GM12878 (cell line): ENCODE data around the gene PSTPIP2. TPM values are rescaled to one million over a fixed set of nuclear protein-coding genes. Genes with fewer than 3 reads are reported as not detected.
A peak's percentile ranks its signal among the peaks of the same experiment; 100 is the strongest.

Experiments
- ATAC-seq: fragments of 200-7000 bp; cut with Tn5 transposase; 3 replicates; pipeline ENCODE4 v1.9.1; 2020; ENCODE audit warnings: mild to moderate bottlenecking, moderate library complexity
- BruUV-seq: library from RNA; stranded (reverse); fragments of 400-500 nt; replicated peaks from 2 replicates; lab custom pipeline; 2021; lab: Mats Ljungman, UMichigan
- CTCF ChIA-PET: fragments of 300-600 bp; sonication (Branson Sonifier 250); formaldehyde crosslinking; extraction: SDS; loops from one replicate; lab custom pipeline; 2021; ENCODE audit warnings: inconsistent platforms; lab: Yijun Ruan, JAX
- POLR2A ChIA-PET: fragments of 350-600 bp; formaldehyde crosslinking; extraction: SDS; loops from one replicate; lab custom pipeline; 2021; ENCODE audit warnings: inconsistent platforms; lab: Charles Lee
- RAD21 ChIA-PET: fragments of 300-600 bp; sonication (Branson Sonifier 250); formaldehyde crosslinking; loops from one replicate; lab custom pipeline; 2023; ENCODE audit warnings: antibody characterized with exemption; ENCODE audit not compliant: unreplicated experiment; lab: Charles Lee
- SMC1A ChIA-PET: fragments of 300-600 bp; sonication (Branson Sonifier 250); formaldehyde crosslinking; loops from one replicate; lab custom pipeline; 2023; ENCODE audit not compliant: unreplicated experiment, uncharacterized antibody; lab: Charles Lee
- DNase-seq: peaks from one replicate; pipeline ENCODE4 v3.0.0-alpha.2; 2011; ENCODE audit warnings: low read depth, low spot score
- FAIRE-seq: peaks from 3 replicates; lab custom pipeline; 2011; peaks lifted over from hg19 to GRCh38; lab: Jason Lieb, UNC
- H2AFZ ChIP-seq: 2 replicates; pipeline ENCODE4 v1.6.0; 2011; ENCODE audit warnings: low read depth, low read length, control low read depth; ENCODE audit not compliant: control insufficient read depth
- H3K27ac ChIP-seq: 2 replicates; pipeline ENCODE4 v1.5.1; 2011; ENCODE audit warnings: control low read depth; ENCODE audit not compliant: control insufficient read depth, insufficient read depth
- H3K27me3 ChIP-seq, 2 experiments: replicated peaks in 1 of 2; 2 replicates each; pipeline versions ENCODE4 v1.6.0 to v1.6.1; 2011; ENCODE audit warnings: low read length in 1 of 2; ENCODE audit not compliant: control insufficient read depth in 2 of 2, insufficient read depth in 2 of 2
- H3K36me3 ChIP-seq, 2 experiments: 2 replicates each; pipeline ENCODE4 v1.5.1; 2011; ENCODE audit warnings: low read length in 1 of 2; ENCODE audit not compliant: control insufficient read depth in 2 of 2, insufficient read depth in 2 of 2
- H3K4me1 ChIP-seq: 2 replicates; pipeline ENCODE4 v1.6.1; 2011; ENCODE audit warnings: mild to moderate bottlenecking, low read length, moderate library complexity, mixed read lengths; ENCODE audit not compliant: control insufficient read depth, insufficient read depth
- H3K4me2 ChIP-seq: 2 replicates; pipeline ENCODE4 v1.6.0; 2011; ENCODE audit warnings: control low read depth; ENCODE audit not compliant: control insufficient read depth, insufficient read depth
- H3K4me3 ChIP-seq: fragments of 200-600 bp; sonication (generic); 2 replicates; pipeline ENCODE4 v1.5.1; 2016
- H3K79me2 ChIP-seq: 2 replicates; pipeline ENCODE4 v1.6.0; 2011; ENCODE audit warnings: low read length; ENCODE audit not compliant: control insufficient read depth, insufficient read depth
- H3K9ac ChIP-seq: 2 replicates; pipeline ENCODE4 v1.8.0; 2011; ENCODE audit warnings: low read length, control low read depth, mixed read lengths; ENCODE audit not compliant: control insufficient read depth, insufficient read depth
- H3K9me3 ChIP-seq: replicated peaks from 3 replicates; pipeline ENCODE4 v1.5.1; 2011; ENCODE audit warnings: mild to moderate bottlenecking, low read length; ENCODE audit not compliant: control insufficient read depth, insufficient read depth
- H4K20me1 ChIP-seq: 2 replicates; pipeline ENCODE4 v1.6.0; 2011; ENCODE audit not compliant: control insufficient read depth, insufficient read depth
- ATF7 ChIP-seq: fragments of 450-650 bp; IDR thresholded peaks from 2 replicates; pipeline ENCODE4 v1.6.1; 2016; ENCODE audit warnings: low read depth, mild to moderate bottlenecking
- EZH2 ChIP-seq: IDR thresholded peaks from 2 replicates; pipeline ENCODE4 v1.6.1; 2012; ENCODE audit warnings: low read depth, mild to moderate bottlenecking, control low read depth, inconsistent platforms, low read length, borderline replicate concordance; ENCODE audit not compliant: control insufficient read depth
- IRF4 ChIP-seq: IDR thresholded peaks from 2 replicates; pipeline ENCODE4 v1.6.1; 2011; ENCODE audit warnings: low read depth, low read length
- JUND ChIP-seq: IDR thresholded peaks from 2 replicates; pipeline ENCODE4 v1.6.1; 2012; ENCODE audit warnings: low read depth, mild to moderate bottlenecking, low read length, improper control_type of control experiment, moderate library complexity
- KDM1A ChIP-seq: fragments of 200-600 bp; sonication (generic); IDR thresholded peaks from 2 replicates; pipeline ENCODE4 v1.6.1; 2016; ENCODE audit warnings: borderline replicate concordance
- MYC ChIP-seq: IDR thresholded peaks from 2 replicates; pipeline ENCODE4 v1.6.1; 2011; ENCODE audit warnings: mild to moderate bottlenecking, low read length, moderate library complexity, inconsistent platforms; ENCODE audit not compliant: insufficient read depth, insufficient replicate concordance, insufficient read length, severe bottlenecking
- NFYA ChIP-seq: IDR thresholded peaks from 2 replicates; pipeline ENCODE4 v1.6.1; 2011; ENCODE audit warnings: low read depth, mild to moderate bottlenecking, low read length, improper control_type of control experiment, borderline replicate concordance
- NFYB ChIP-seq: IDR thresholded peaks from 2 replicates; pipeline ENCODE4 v1.6.1; 2011; ENCODE audit warnings: low read depth, mild to moderate bottlenecking, low read length, improper control_type of control experiment, moderate library complexity; ENCODE audit not compliant: insufficient read depth
- RFX5 ChIP-seq: IDR thresholded peaks from 2 replicates; pipeline ENCODE4 v1.6.1; 2011; ENCODE audit warnings: low read depth, low read length, improper control_type of control experiment
- STAT1 ChIP-seq: fragments of 450-650 bp; conservative IDR thresholded peaks from 2 replicates; pipeline ENCODE4 v1.6.1; 2014; ENCODE audit warnings: antibody characterized with exemption, mild to moderate bottlenecking
- WGBS: methylation state at CpG from one replicate; pipeline ENCODE4 v1.1.6; 2016; ENCODE audit warnings: low lambda C conversion rate; ENCODE audit not compliant: insufficient replicate concordance, insufficient coverage; ENCODE audit errors: missing lambda C conversion rate; 5-methylcytosine and 5-hydroxymethylcytosine counted together
- in situ Hi-C: fragments of 300-500 bp; cut with MboI; formaldehyde crosslinking; loops from 9 replicates; pipeline ENCODE4 v1.14.3; 2018; ENCODE audit warnings: mixed read lengths
- intact Hi-C: fragments of 100-400 bp; cut with micrococcal nuclease; formaldehyde crosslinking; loops from one replicate; pipeline ENCODE4 v1.14.2; 2022; ENCODE audit not compliant: unreplicated experiment
- polyA plus RNA-seq, 11 experiments: library from polyadenylated mRNA; depleted of rRNA in 4 of 11; unstranded in 6 of 11; stranded (reverse) in 5 of 11; fragments of >200 nt; fragmentation: Nextera tagmentation in 4 of 11; fragmentation: Illumina TruSeq in 1 of 11; extraction: Ambion mirVana in 4 of 11; extraction: Trizol in 1 of 11; gene quantifications; 1 replicate in 1 of 11; 2 replicates in 10 of 11; pipeline versions ENCODE4 v1.2.1 to v1.2.3, GENCODE V29; 2011 to 2016; ENCODE audit warnings: inconsistent platforms in 2 of 11, missing spikeins in 2 of 11, low read depth in 1 of 11
- total RNA-seq, 4 experiments: library from RNA; depleted of rRNA in 3 of 4; stranded (reverse); fragments of >200 nt in 3 of 4; fragmentation: Illumina TruSeq in 1 of 4; extraction: Trizol in 1 of 4; gene quantifications; 2 replicates each; pipeline versions ENCODE4 v1.2.1 to v1.2.3, GENCODE V29; 2013 to 2021
- TF ChIP-seq, protein P1 (sequence below): IDR thresholded peaks from 2 replicates; pipeline ENCODE4 v1.6.1; 2011; ENCODE audit warnings: mild to moderate bottlenecking, low read depth, low read length, moderate library complexity; ENCODE audit not compliant: insufficient replicate concordance
- TF ChIP-seq, protein P2 (sequence below): IDR thresholded peaks from 2 replicates; pipeline ENCODE4 v1.6.1; 2011; ENCODE audit warnings: low read depth, low read length, improper control_type of control experiment, borderline replicate concordance
- TF ChIP-seq, protein P3 (sequence below): fragments of 450-650 bp; conservative IDR thresholded peaks from 2 replicates; pipeline ENCODE4 v1.6.1; 2017; ENCODE audit warnings: mild to moderate bottlenecking, moderate library complexity
- TF ChIP-seq, protein P4 (sequence below): IDR thresholded peaks from 2 replicates; pipeline ENCODE4 v1.6.1; 2012; ENCODE audit warnings: low read length, inconsistent platforms
- TF ChIP-seq, protein P5 (sequence below): IDR thresholded peaks from 2 replicates; pipeline ENCODE4 v1.6.1; 2011; ENCODE audit warnings: borderline replicate concordance, low read depth, mild to moderate bottlenecking, moderate library complexity, mixed read lengths, low read length; ENCODE audit not compliant: insufficient read depth; ENCODE audit errors: extremely low read length

The PSTPIP2 gene
- total and polyA plus RNA-seq, 10 of the 15 experiments (the other 5 are each of a cell fraction or from before 2014, with no cell fraction given) = 0.69 to 38.4 (median 24.7) TPM

DNA sequence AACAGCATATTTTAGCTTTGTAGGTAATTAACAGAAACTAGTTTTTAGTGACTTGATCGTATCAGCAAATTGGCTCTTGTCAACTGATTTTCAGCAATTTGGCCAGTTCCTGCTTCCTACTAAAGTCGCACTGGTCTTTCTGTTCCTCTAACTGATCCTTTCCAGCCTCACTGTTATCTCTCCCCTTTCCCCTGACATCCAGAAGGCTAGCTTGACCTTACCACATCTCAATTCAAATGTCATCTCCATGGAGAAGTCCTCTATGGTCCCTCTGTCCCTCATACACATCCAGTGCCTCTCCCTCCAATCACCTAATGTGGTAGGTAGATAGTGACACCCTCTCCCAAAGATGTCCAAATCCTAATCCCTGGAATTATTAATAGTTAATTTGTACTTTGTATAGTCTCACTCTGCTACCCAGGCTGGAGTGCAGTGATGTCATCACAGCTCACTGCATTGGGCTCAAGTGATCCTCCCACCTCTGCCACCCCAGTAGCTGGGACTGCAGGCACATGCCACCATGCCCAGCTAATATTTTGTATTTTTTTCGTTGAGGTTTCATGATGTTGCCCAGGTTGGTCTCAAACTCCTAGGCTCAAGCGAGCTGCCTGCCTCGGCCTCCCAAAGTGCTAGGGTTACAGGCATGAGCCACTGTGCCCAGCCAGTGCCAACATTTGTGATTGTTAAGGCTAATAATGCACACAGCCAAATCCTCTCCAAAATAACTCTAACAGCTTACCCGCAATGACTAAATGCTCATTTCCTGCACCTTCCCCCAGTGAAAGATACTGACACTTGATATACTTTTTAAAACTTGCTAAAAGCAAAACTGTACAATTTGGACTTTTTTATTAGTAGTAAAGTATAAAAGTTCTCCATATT, 16.9 kb downstream of the PSTPIP2 start:
- ChIA-PET SMC1A (interaction anchor here (0.8 to 2.5 kb wide), 6 partner anchors 12 to 367 kb away, joined by 3 to 13 read pairs (median 4); no protein-coding TSS in a partner anchor), POLR2A (interaction anchor here (0.6 kb wide), 2 partner anchors 12 kb away, joined by 3 read pairs; no protein-coding TSS in a partner anchor), RAD21 (interaction anchor here (1.7 kb wide), 1 partner anchor 18 kb away, joined by 9 read pairs; no protein-coding TSS in a partner anchor), CTCF (interaction anchor here (0.8 to 2.7 kb wide), 3 partner anchors 11 to 135 kb away, joined by 3 to 18 read pairs (median 3); no protein-coding TSS in a partner anchor)
- peak overlapping the region; percentile 61 for H3K27ac ChIP-seq
- in situ Hi-C loops = no loop called here
- no peaks in the 10 kb centered on the region for H4K20me1 ChIP-seq
- no peaks in the 10 kb centered on the region for H3K36me3 ChIP-seq
- no peaks in the 10 kb centered on the region; the same call in 1 of the 2 replicates for H3K79me2 ChIP-seq
- no peak for DNase-seq
- H3K4me3 ChIP-seq = no peak overlapping the region
- FAIRE-seq = peak; percentile 89
- no TSS peak for BruUV-seq
- no peaks in the 10 kb centered on the region for H3K27me3 ChIP-seq
- intact Hi-C loops = no loop called here
- H3K9ac ChIP-seq = peak overlapping the region; percentile 15; the same call in 1 of the 2 replicates
- peak; percentile 83 for ATAC-seq
- H3K4me2 ChIP-seq = peak overlapping the region; percentile 54
- H3K4me1 ChIP-seq = peaks cover 11% of the 10 kb centered on the region
- no peak overlapping the region for H2AFZ ChIP-seq
- 54% methylated on average over 6 of the region's 6 CpGs for WGBS
- no peaks in the 10 kb centered on the region for H3K9me3 ChIP-seq
- TF ChIP-seq NFYB (no peak), KDM1A (no peak), IRF4 (no peak), EZH2 (no peak), STAT1 (no peak), JUND (no peak), RFX5 (no peak), MYC (no peak), ATF7 (no peak), NFYA (no peak)
- TF ChIP-seq, protein P1, sequence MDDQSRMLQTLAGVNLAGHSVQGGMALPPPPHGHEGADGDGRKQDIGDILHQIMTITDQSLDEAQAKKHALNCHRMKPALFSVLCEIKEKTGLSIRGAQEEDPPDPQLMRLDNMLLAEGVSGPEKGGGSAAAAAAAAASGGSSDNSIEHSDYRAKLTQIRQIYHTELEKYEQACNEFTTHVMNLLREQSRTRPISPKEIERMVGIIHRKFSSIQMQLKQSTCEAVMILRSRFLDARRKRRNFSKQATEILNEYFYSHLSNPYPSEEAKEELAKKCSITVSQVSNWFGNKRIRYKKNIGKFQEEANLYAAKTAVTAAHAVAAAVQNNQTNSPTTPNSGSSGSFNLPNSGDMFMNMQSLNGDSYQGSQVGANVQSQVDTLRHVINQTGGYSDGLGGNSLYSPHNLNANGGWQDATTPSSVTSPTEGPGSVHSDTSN = no peak
- TF ChIP-seq, protein P2, sequence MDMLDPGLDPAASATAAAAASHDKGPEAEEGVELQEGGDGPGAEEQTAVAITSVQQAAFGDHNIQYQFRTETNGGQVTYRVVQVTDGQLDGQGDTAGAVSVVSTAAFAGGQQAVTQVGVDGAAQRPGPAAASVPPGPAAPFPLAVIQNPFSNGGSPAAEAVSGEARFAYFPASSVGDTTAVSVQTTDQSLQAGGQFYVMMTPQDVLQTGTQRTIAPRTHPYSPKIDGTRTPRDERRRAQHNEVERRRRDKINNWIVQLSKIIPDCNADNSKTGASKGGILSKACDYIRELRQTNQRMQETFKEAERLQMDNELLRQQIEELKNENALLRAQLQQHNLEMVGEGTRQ = no peak
- TF ChIP-seq, protein P3, sequence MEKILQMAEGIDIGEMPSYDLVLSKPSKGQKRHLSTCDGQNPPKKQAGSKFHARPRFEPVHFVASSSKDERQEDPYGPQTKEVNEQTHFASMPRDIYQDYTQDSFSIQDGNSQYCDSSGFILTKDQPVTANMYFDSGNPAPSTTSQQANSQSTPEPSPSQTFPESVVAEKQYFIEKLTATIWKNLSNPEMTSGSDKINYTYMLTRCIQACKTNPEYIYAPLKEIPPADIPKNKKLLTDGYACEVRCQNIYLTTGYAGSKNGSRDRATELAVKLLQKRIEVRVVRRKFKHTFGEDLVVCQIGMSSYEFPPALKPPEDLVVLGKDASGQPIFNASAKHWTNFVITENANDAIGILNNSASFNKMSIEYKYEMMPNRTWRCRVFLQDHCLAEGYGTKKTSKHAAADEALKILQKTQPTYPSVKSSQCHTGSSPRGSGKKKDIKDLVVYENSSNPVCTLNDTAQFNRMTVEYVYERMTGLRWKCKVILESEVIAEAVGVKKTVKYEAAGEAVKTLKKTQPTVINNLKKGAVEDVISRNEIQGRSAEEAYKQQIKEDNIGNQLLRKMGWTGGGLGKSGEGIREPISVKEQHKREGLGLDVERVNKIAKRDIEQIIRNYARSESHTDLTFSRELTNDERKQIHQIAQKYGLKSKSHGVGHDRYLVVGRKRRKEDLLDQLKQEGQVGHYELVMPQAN = no peak
- TF ChIP-seq, protein P4, sequence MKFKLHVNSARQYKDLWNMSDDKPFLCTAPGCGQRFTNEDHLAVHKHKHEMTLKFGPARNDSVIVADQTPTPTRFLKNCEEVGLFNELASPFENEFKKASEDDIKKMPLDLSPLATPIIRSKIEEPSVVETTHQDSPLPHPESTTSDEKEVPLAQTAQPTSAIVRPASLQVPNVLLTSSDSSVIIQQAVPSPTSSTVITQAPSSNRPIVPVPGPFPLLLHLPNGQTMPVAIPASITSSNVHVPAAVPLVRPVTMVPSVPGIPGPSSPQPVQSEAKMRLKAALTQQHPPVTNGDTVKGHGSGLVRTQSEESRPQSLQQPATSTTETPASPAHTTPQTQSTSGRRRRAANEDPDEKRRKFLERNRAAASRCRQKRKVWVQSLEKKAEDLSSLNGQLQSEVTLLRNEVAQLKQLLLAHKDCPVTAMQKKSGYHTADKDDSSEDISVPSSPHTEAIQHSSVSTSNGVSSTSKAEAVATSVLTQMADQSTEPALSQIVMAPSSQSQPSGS = peak; percentile 25; the same call in 1 of the 2 replicates
- TF ChIP-seq, protein P5, sequence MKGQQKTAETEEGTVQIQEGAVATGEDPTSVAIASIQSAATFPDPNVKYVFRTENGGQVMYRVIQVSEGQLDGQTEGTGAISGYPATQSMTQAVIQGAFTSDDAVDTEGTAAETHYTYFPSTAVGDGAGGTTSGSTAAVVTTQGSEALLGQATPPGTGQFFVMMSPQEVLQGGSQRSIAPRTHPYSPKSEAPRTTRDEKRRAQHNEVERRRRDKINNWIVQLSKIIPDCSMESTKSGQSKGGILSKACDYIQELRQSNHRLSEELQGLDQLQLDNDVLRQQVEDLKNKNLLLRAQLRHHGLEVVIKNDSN = no peak
